ENCODE data around the gene CACNA1D. TPM values are rescaled to one million over a fixed set of nuclear protein-coding genes. Genes with fewer than 3 reads are reported as not detected.

CACNA1D gene
- total RNA-seq, 4 donors from 2014 or later: 0.75 to 2.5 (median 1.2) TPM

GRCh38 chr3:53715815-53716483 lies 221.5 kb downstream of the CACNA1D start:
- TF ChIP-seq EP300 (IDR thresholded peaks at IDR 0.05): no peak
- no peak for TF ChIP-seq POLR2AphosphoS5 (IDR thresholded peaks at IDR 0.05)
- no peak for TF ChIP-seq CTCF (IDR thresholded peaks at IDR 0.05)
- no peak for TF ChIP-seq POLR2A (IDR thresholded peaks at IDR 0.05; ENCODE audit: low read depth)
- Histone ChIP-seq H3K27me3 (no peaks in the 10 kb centered on the region), H3K4me3 (no peak overlapping the region), H3K4me1 (peaks cover 0 to 6% (median 0%) of the 10 kb centered on the region in 4 donors), H3K36me3 (no peaks in the 10 kb centered on the region), H3K9me3 (no peaks in the 10 kb centered on the region), H3K27ac (replicated peaks in 1 of 4) (no peak overlapping the region)
- intact Hi-C loops (cut with DNase I): no loop called here
- WGBS: 82% methylated on average over 5 of the region's 5 CpGs
- no peak for DNase-seq (ENCODE audit: extremely low spot score)

GRCh38 chr3:53716998-53717397 lies 222.6 kb downstream of the CACNA1D start:
- H3K4me1 ChIP-seq: no peaks in the 10 kb centered on the region
- no peaks in the 10 kb centered on the region for H3K36me3 ChIP-seq
- no peaks in the 10 kb centered on the region for H3K27me3 ChIP-seq
- no peak for TF ChIP-seq CTCF (IDR thresholded peaks at IDR 0.05)
- no peak for TF ChIP-seq EP300 (IDR thresholded peaks at IDR 0.05)
- no peak for TF ChIP-seq POLR2A (IDR thresholded peaks at IDR 0.05; ENCODE audit: low read depth)
- no peak for TF ChIP-seq POLR2AphosphoS5 (IDR thresholded peaks at IDR 0.05)
- intact Hi-C loops (cut with DNase I): no loop called here
- H3K27ac ChIP-seq (replicated peaks in 1 of 4): no peak overlapping the region
- H3K9me3 ChIP-seq: no peaks in the 10 kb centered on the region
- no peak for DNase-seq (ENCODE audit: extremely low spot score)
- H3K4me3 ChIP-seq: no peak overlapping the region
- WGBS: 80% methylated on average over 7 of the region's 7 CpGs

GRCh38 chr3:53718462-53718861 lies 224.1 kb downstream of the CACNA1D start:
- Histone ChIP-seq H3K9me3 (no peaks in the 10 kb centered on the region), H3K27ac (replicated peaks in 1 of 4) (no peak overlapping the region), H3K4me3 (no peak overlapping the region), H3K36me3 (no peaks in the 10 kb centered on the region), H3K27me3 (no peaks in the 10 kb centered on the region), H3K4me1 (no peaks in the 10 kb centered on the region)
- intact Hi-C loops (cut with DNase I): no loop called here
- 82% methylated on average over 15 of the region's 17 CpGs for WGBS
- no peak for DNase-seq (ENCODE audit: extremely low spot score)
- no peak for TF ChIP-seq POLR2A (IDR thresholded peaks at IDR 0.05; ENCODE audit: low read depth)

GRCh38 chr3:53719796-53720195 lies 225.4 kb downstream of the CACNA1D start:
- 86% methylated on average over 6 of the region's 6 CpGs for WGBS
- TF ChIP-seq POLR2AphosphoS5 (IDR thresholded peaks at IDR 0.05) (no peak), POLR2A (IDR thresholded peaks at IDR 0.05; ENCODE audit: low read depth) (no peak), CTCF (IDR thresholded peaks at IDR 0.05) (no peak), EP300 (IDR thresholded peaks at IDR 0.05) (no peak)
- DNase-seq (ENCODE audit: extremely low spot score): no peak
- intact Hi-C loops (cut with DNase I): no loop called here
- Histone ChIP-seq H3K27me3 (no peaks in the 10 kb centered on the region), H3K36me3 (no peaks in the 10 kb centered on the region), H3K4me3 (no peak overlapping the region), H3K27ac (replicated peaks in 1 of 4) (no peak overlapping the region), H3K4me1 (no peaks in the 10 kb centered on the region), H3K9me3 (no peaks in the 10 kb centered on the region)

GRCh38 chr3:53721187-53722119 lies 227.0 kb downstream of the CACNA1D start:
- H3K9me3 ChIP-seq: no peaks in the 10 kb centered on the region
- WGBS: 55% methylated on average over 5 of the region's 6 CpGs
- intact Hi-C loops (cut with DNase I): no loop called here
- H3K27ac ChIP-seq (replicated peaks in 1 of 4): no peak overlapping the region
- H3K36me3 ChIP-seq: no peaks in the 10 kb centered on the region
- H3K27me3 ChIP-seq: no peaks in the 10 kb centered on the region
- no peak overlapping the region for H3K4me3 ChIP-seq
- H3K4me1 ChIP-seq: no peaks in the 10 kb centered on the region
- no peak for DNase-seq (ENCODE audit: extremely low spot score)
- TF ChIP-seq POLR2AphosphoS5 (IDR thresholded peaks at IDR 0.05) (no peak), POLR2A (IDR thresholded peaks at IDR 0.05; ENCODE audit: low read depth) (no peak), CTCF (IDR thresholded peaks at IDR 0.05) (no peak), EP300 (IDR thresholded peaks at IDR 0.05) (no peak)

Measured in esophagus muscularis mucosa (tissue), 4 donors.